Cardiac fibroblast (primary cell): ENCODE results near the gene CHPT1.

ENCODE experiments used
- DNase-seq, 2 donors: peaks; one replicate each; pipeline versions ENCODE4 v3.0.0 to v3.0.0-alpha.2; 2010; ENCODE audit warnings: low read depth in 2 of 2
- H3K4me3 ChIP-seq, 2 donors: replicated peaks in 1 of 2; 1 replicate in 1 of 2; 2 replicates in 1 of 2; pipeline ENCODE4 v1.5.1; 2011; ENCODE audit warnings: low read depth in 2 of 2, low read length in 2 of 2, mild to moderate bottlenecking in 2 of 2, moderate library complexity in 1 of 2
- CTCF ChIP-seq: IDR thresholded peaks from one replicate; pipeline ENCODE4 v1.5.1; 2011; ENCODE audit warnings: low read depth, mild to moderate bottlenecking, low read length, inconsistent platforms

The CHPT1 gene

GRCh38 chr12:101697197-101697929 is at the start of gene CHPT1:
Gene CHPT1 (plus strand): TSS chr12:101697640. CDS start chr12:101697862, 222 bp downstream.
- peak; percentile 27 to 31 for DNase-seq
- no peak for TF ChIP-seq CTCF
- H3K4me3 ChIP-seq: peak within 1 kb of the TSS; percentile 73 to 82

GRCh38 chr12:101647711-101648110 is 49.7 kb upstream of the CHPT1 start:
- no peak overlapping the region for H3K4me3 ChIP-seq
- no peak for TF ChIP-seq CTCF
- no peak for DNase-seq

GRCh38 chr12:101648195-101648594 is 49.2 kb upstream of the CHPT1 start:
- DNase-seq: no peak
- no peak for TF ChIP-seq CTCF
- no peak overlapping the region for H3K4me3 ChIP-seq

GRCh38 chr12:101650346-101651117 is 46.9 kb upstream of the CHPT1 start:
- no peak for DNase-seq
- no peak overlapping the region for H3K4me3 ChIP-seq
- TF ChIP-seq CTCF: no peak

- no peak for TF ChIP-seq CTCF
- DNase-seq: no peak
- no peak overlapping the region for H3K4me3 ChIP-seq
These were observed 44.4 kb upstream of the CHPT1 start for GRCh38 chr12:101653030-101653429.

GRCh38 chr12:101653503-101653902 is 43.9 kb upstream of the CHPT1 start:
- DNase-seq: no peak
- no peak overlapping the region for H3K4me3 ChIP-seq
- no peak for TF ChIP-seq CTCF
